Stimulated activated CD4-positive, alpha-beta T cell treated with anti-CD3 and anti-CD28 coated beads, Interleukin-4, amount 100 ng/mL, for 4 hours (primary cell): ENCODE measurements around the gene ZNF282.

Experiments used
- DNase-seq, 2 experiments: peaks; one replicate each; pipeline ENCODE4 v3.0.0-alpha.2; 2020

The ZNF282 gene

DNA sequence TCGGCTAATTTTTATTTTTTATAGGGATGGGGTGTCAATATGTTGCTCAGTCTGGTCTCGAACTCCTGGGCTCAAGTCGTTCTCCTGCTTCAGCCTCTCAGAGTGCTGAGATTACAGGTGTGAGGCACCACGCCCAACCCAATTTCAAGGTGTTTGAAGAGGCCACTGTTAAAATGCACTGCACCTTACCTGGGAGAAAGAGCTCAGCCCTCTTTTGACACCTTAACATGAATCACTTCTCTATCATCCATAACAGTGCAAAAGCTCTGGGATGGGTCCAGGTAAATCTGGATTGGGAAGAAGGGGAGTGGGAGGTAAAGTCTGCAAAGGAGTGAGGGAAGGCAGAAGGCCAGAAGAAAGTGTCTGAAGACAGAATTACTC is 557 bp upstream of the ZNF282 start:
- DNase-seq: no peak

DNA sequence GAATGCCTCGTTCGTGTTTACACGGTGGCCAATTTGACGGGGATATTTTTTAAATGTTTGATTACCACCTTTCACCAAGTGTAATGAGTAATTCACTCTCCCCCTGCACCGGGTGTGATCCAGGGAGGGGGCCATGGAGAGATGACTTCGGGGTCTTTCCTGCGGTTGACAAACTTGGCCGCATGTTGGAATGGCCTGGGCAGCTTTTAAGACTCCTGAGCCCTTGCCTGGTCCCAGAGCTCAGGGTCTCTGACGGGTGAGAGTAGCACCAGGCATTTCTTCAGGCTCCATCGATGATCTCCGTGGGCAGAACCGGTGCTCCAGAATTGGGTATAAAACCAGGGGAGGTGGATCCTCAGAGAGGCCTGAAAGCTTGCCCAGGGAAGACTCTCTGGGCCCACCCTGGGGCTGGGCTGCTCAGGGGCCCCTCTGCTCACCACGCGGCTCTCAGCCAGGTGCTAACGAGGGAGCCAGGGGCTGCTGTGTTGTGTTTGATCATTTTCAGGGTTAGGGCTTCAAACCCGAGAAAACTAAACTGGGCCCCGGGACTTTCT is 882 bp downstream of the ZNF282 start:
- no peak for DNase-seq

DNA sequence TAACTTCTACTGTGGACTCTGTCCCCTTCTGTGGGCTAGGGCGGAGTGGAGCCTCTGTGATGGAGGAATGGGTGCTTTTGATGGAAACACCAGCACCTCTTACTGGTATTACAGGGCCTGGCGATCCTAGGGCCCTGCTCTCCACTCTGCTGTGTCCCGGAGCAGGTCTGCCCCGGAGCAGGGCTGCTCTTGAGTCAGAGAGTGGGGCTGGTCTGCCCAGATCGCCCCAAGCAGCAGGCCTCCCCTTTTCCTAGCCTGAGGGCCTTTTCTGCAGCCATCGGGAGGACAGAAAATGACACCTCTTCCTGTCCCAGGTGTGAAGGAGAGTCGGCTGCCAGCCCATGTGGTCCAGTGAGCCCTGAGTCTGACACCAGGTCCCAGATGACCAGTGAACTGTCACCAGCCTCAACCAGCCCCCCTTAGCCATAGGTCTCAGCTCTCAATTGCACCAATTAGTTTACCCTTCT is 1.4 kb downstream of the ZNF282 start:
- peak in 1 of 2 experiments; percentile 8 for DNase-seq

GRCh38 chr7:149197675-149198074 is 2.3 kb downstream of the ZNF282 start:
- no peak for DNase-seq

- DNase-seq: no peak
Observed at GRCh38 chr7:149198161-149198816, 2.9 kb downstream of the ZNF282 start.

- DNase-seq: no peak
Observed at GRCh38 chr7:149199234-149199995, 4.1 kb downstream of the ZNF282 start.

GRCh38 chr7:149202831-149203231 is 7.5 kb downstream of the ZNF282 start:
- DNase-seq: no peak

GRCh38 chr7:149205690-149206381 is 10.5 kb downstream of the ZNF282 start:
- no peak for DNase-seq

- DNase-seq: no peak
Observed at GRCh38 chr7:149207324-149208035, 12.1 kb downstream of the ZNF282 start.

DNA sequence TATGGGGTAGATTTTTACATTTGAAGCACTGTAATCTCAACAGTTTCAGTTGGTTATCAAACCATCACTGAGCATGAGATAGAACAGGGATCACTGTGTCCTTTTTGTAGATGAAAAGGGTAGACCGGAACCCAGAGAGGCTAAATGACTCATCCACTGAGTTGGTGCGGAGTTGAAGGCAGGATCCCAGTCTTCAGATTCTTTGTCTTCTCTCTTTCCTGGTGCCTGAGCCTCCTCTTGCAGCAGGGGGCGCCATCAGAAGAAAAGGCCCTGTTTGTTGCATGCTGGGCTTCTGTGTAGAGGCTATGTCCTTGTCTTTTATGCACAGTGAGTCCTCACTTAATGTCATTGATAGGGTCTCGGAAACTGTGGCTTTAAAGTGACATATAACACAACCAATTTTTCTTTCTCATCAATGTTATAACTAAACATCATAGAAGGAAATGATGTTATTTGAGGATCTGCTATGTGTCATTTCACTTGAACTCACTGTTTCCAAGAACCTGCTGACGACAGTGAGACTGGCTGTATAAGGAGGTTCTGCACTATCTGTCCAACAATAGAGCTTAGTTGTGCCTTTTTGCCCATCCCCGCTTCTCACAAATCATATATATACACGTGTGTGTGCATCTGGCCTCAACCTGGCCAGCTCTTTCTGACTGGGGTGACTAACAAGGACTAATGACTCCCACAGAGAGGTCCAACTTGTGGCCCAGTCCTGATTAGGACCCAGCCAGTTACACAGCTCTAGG is 14.3 kb downstream of the ZNF282 start:
- DNase-seq: peak; percentile 69 to 73

DNA sequence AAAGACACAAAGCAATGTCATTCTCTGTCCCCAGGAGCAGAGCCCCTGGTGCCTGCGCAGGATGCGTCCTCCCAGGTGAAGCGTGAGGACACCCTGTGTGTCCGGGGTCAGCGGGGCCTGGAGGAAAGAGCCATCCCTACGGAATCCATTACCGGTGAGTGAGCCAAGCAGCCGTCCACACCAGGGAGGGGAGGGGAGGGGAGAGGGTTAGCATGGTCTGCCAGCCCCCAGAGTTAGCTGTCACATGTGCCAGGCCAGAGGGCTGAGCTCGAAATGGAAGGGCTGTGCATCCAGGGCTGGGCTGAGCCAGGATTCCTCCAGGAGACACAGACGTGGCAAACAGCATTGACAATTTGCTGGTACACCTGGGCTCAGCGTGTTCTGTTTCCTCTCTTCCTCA is 15.2 kb downstream of the ZNF282 start:
- no peak for DNase-seq

- DNase-seq: no peak
Observed at GRCh38 chr7:149214020-149214720, 18.8 kb downstream of the ZNF282 start.

DNA sequence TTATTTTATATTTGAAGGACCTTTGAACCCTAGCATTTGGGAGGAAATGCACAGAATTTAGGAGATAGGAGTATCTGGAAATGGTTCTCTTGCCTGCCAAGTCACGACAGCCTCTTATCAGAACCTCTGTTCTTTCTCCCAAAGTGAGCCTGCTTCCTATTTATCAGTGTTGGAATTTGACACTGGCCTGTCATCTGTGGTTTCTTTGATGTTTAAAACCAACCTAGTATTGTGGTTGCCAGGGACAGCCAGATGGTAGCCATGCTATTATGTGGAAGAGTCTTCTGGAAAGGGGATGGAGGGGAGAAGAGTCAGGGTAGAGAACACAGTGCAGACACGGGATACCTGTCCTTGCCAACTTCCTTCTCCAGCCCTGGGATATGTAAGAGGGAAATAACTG is 21.1 kb downstream of the ZNF282 start:
- DNase-seq: no peak

DNA sequence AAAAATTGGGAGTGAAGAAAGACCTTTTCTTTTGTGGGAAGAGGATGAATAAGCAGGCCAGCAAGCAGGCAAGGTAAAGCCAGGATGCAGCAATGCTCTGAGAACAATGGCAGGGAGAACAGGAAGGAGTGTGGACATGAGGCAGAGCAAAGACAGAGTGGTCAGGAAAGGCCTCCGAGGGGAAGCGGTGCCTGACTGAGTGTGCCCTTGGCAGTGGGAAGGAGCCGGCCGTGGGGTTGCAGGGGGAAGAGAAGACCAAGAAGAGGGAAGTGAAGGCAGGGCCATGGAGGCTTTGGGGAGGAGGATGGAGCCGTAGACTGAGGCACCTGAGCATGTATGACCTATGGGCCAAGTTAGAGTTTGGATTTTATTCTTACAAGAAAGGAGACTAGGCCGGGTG is 22.2 kb downstream of the ZNF282 start:
- no peak for DNase-seq

DNA sequence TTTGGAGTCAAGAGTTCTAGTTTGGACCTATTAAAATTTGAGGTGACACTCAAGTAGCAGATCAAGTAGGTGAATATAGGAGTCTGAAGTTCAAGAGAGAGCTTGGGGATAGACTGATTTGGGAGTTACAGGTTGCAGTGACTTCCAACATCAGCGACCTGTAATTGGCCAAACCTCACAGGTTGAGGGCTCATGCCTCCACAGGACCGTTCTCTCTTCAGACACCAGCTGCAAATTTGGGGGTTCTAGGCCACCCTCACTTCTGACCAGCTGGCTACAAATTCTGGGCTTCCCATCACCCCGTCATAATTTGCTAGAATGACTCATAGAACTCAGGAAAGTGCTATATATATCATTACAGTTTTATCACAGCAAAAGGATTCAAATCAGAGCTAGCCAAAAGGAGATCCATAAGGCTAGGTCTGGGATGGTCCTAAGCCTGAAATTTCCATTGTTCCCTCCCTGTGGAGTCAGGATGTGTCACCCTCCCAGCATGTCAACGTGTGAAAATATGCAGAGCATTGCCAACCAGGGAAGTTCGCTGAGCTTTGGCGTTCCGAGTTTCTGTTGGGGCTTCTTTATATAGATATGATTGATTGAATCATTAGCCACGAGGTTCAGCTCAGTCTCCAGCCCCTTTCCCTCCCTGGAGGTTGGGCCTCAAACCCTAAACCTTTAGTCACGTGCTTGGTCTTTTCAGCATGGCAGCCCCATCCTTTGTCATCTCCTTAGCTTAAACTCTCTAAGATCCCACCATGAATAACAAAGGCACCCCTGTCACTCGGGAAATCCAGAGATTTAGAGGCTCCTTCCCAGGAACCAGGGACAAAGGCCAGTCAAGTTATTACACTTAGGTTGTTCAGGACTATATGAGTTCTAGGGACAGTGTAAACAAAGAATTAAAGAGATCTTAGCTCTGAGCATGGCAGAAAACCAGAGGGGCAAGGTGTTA is 23.4 kb downstream of the ZNF282 start:
- no peak for DNase-seq

GRCh38 chr7:149220534-149220933 is 25.2 kb downstream of the ZNF282 start:
- DNase-seq: no peak

DNA sequence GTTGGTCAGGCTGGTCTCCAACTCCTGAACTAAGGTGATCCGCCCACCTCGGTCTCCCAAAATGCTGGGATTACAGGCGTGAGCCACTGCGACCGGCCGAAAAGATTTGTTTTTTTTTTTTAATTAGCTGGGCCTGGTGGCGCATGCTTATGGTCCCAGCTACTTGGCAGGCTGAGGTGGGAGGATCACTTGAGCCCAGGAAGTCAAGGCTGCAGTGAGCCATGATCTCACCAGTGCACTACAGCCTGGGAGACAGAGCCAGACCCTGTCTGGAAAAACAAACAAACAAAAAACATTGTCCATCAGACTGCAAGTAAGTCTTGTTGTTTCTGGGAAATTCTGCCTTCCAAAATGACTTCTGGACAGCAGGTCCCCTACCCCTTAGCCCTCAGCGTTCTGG is 27.8 kb downstream of the ZNF282 start:
- DNase-seq: no peak

GRCh38 chr7:149223761-149224160 is 28.4 kb downstream of the ZNF282 start:
- DNase-seq: no peak

DNA sequence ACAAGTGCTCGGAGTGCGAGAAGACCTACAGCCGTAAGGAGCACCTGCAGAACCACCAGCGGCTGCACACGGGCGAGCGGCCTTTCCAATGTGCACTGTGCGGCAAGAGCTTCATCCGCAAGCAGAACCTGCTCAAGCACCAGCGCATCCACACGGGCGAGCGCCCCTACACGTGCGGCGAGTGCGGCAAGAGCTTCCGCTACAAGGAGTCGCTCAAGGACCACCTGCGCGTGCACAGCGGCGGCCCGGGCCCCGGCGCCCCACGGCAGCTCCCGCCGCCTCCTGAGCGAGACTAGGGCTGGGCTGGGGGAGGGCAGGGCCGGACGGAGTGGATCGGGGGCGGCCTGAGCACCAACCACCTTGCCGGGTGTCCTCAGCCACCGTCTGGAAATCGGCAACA is 29.0 kb downstream of the ZNF282 start:
- no peak for DNase-seq

DNA sequence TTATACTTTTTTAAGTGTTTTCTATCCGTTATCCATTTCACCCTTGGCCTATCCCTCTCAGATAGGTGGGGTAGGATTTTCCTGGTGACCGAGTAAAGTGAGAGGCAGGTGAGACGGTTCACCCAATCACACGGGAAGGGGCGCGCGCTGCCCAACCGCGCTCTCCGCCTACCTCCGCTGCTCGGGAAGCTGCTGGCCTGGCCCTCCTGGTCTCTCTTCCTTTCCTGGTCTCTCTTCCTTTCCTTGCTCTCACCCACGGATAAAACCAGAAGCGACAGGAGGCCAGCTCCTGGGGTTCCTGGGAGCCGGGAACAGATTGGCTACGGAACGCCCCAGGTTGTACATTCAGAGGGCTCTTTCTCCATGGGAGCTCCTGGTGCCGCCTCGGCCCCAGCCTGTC is 29.8 kb downstream of the ZNF282 start:
- no peak for DNase-seq
